Fibroblast of lung (primary cell): Measurements from ENCODE around the gene CEP164.
"Not testable (repeated sequence)": the region's sequence is repeated elsewhere in the genome, so short reads cannot be mapped to it uniquely, and the experiment has no call there.

Experiments used
- CTCF ChIP-seq, 2 donors: IDR thresholded peaks in 1 of 2; conservative IDR thresholded peaks in 1 of 2; 1 replicate in 1 of 2; 2 replicates in 1 of 2; pipeline ENCODE4 v1.5.1; 2011 to 2012; ENCODE audit warnings: low read length in 2 of 2, control low read depth in 1 of 2, inconsistent platforms in 1 of 2, low read depth in 1 of 2, mild to moderate bottlenecking in 1 of 2
- EZH2 ChIP-seq: IDR thresholded peaks from 2 replicates; pipeline ENCODE4 v1.5.1; 2012; ENCODE audit warnings: low read length, control low read depth, mild to moderate bottlenecking; ENCODE audit errors: missing control alignments

DNA sequence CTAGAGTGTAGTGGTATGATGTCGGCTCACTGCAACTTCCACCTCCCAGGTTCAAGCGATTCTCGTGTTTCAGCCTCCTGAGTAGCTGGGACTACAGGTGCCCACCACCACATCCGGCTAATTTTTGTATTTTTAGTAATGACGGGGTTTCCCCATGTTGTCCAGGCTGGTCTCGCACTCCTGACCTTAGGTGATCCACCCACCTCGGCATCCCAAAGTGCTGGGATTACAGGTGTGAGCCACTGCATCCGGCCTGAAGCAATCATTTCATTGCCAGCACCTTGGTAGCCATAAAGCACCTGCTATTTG lies 129.0 kb downstream of the CEP164 start:
- TF ChIP-seq CTCF (conservative IDR thresholded peaks at IDR 0.05 in 1 of 2, IDR thresholded peaks at IDR 0.05 in 1 of 2; ENCODE audit: low read depth in 1 of 2, low read length in 2 of 2); EZH2: not testable (repeated sequence)
